ENCODE measurements around the gene PSAT1.

GRCh38 chr9:78252616-78253015 is 44.3 kb upstream of the PSAT1 start:
- no peak for TF ChIP-seq POLR2A (IDR thresholded peaks at IDR 0.05)
- TF ChIP-seq, protein P1, sequence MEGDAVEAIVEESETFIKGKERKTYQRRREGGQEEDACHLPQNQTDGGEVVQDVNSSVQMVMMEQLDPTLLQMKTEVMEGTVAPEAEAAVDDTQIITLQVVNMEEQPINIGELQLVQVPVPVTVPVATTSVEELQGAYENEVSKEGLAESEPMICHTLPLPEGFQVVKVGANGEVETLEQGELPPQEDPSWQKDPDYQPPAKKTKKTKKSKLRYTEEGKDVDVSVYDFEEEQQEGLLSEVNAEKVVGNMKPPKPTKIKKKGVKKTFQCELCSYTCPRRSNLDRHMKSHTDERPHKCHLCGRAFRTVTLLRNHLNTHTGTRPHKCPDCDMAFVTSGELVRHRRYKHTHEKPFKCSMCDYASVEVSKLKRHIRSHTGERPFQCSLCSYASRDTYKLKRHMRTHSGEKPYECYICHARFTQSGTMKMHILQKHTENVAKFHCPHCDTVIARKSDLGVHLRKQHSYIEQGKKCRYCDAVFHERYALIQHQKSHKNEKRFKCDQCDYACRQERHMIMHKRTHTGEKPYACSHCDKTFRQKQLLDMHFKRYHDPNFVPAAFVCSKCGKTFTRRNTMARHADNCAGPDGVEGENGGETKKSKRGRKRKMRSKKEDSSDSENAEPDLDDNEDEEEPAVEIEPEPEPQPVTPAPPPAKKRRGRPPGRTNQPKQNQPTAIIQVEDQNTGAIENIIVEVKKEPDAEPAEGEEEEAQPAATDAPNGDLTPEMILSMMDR (IDR thresholded peaks at IDR 0.05), result no peak
